Measurements from ENCODE around the gene LRRC8B. TPM values are rescaled to one million over a fixed set of nuclear protein-coding genes. Genes with fewer than 3 reads are reported as not detected.

The LRRC8B gene
- total and polyA plus RNA-seq, 4 experiments from 2014 or later: 15.0 to 18.1 (median 16.8) TPM

DNA sequence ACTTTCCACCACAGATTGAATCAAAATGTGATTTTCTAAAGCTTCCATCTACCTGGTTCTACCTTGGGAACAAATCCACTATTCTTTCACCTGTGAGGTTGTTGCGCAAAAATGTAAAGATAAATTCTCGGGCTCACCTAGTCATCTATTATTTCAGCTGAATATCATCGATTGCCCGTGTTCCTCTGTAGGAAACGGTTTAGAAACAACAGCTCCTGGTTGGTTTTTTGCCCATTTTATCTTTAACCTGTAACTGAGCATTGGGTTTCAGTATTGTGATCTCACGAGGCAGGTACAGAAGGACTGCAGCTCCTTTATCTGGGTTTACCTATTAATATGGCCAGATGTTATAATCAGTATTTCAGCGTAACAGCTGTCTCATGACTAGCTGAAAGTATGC lies 55.4 kb downstream of the LRRC8B start:
- ChIA-PET POLR2A (ENCODE audit: partially characterized antibody) (interaction anchor here (1.2 to 3.3 kb wide), 3 partner anchors 32 to 183 kb away, joined by 3 to 19 read pairs (median 3); no protein-coding TSS in a partner anchor), CTCF (ENCODE audit: partially characterized antibody) (interaction anchor here (0.7 to 8.3 kb wide), 13 partner anchors 11 to 183 kb away, joined by 3 to 71 read pairs (median 4); no protein-coding TSS in a partner anchor)
- Mint-ChIP-seq H3K27me3 (no peaks in the 10 kb centered on the region), H3K27ac (peak overlapping the region in 1 of 7 donors; percentile 35), H3K36me3 (peaks cover 65% of the 10 kb centered on the region in 2 donors), H3K4me3 (no peak overlapping the region), H3K9me3 (no peaks in the 10 kb centered on the region), H3K4me1 (peaks cover 0 to 7% (median 3%) of the 10 kb centered on the region in 4 donors)
- Histone ChIP-seq H3K9me3 (ENCODE audit: control insufficient read depth in 1 of 2, low read length in 2 of 2) (no peaks in the 10 kb centered on the region), H3K36me3 (ENCODE audit: insufficient read depth, low read length) (peaks cover 22% of the 10 kb centered on the region), H3K27ac (ENCODE audit: low read depth, low read length) (no peak overlapping the region), H3K4me1 (ENCODE audit: insufficient read depth, low read length) (no peaks in the 10 kb centered on the region), H3K27me3 (ENCODE audit: insufficient read depth, low read length) (no peaks in the 10 kb centered on the region), H3K4me3 (ENCODE audit: low read length in 2 of 2) (no peak overlapping the region)
- intact Hi-C loops (cut with micrococcal nuclease): loop anchor here (5.0 kb wide), 1 partner anchor 33 kb away; no protein-coding TSS in a partner anchor
- no peak for DNase-seq

DNA sequence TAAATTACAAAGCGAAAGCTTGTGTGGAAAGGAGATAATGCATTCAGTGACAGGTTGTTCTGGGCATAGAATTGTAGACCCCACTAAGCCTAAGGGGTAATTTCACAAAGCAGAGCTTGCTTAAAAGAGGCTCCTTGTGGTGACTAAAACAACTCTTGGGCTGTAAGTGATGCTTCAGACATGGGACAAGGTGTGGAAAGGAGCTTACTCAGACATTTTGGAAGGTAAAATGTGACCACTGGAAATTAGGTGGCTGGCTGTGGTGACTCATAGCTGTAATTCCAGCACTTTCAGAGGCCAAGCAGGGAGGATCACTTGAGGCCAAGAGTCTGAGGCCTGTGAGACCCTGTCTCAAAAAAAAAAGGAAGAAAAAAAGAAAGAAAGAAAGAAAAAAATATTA lies 57.2 kb downstream of the LRRC8B start:
- Histone ChIP-seq H3K27ac (ENCODE audit: low read depth, low read length) (no peak overlapping the region), H3K4me3 (ENCODE audit: low read length in 2 of 2) (no peak overlapping the region), H3K36me3 (ENCODE audit: insufficient read depth, low read length) (peaks cover 22% of the 10 kb centered on the region), H3K9me3 (ENCODE audit: control insufficient read depth in 1 of 2, low read length in 2 of 2) (no peaks in the 10 kb centered on the region), H3K27me3 (ENCODE audit: insufficient read depth, low read length) (no peaks in the 10 kb centered on the region), H3K4me1 (ENCODE audit: insufficient read depth, low read length) (no peaks in the 10 kb centered on the region)
- peaks cover 65 to 66% of the 10 kb centered on the region in 2 donors for H3K36me3 Mint-ChIP-seq
- H3K9me3 Mint-ChIP-seq: no peaks in the 10 kb centered on the region
- peak overlapping the region in 3 of 7 donors; percentile 30 to 42 (median 35) for H3K27ac Mint-ChIP-seq
- ChIA-PET POLR2A (ENCODE audit: partially characterized antibody) (interaction anchor here (0.9 to 3.3 kb wide), 7 partner anchors 11 to 181 kb away, joined by 3 to 19 read pairs (median 5); no protein-coding TSS in a partner anchor), CTCF (ENCODE audit: partially characterized antibody) (interaction anchor here (0.8 to 8.3 kb wide), 12 partner anchors 11 to 181 kb away, joined by 3 to 71 read pairs (median 6); no protein-coding TSS in a partner anchor)
- intact Hi-C loops (cut with micrococcal nuclease): loop anchor here (1.0 to 5.0 kb wide), 3 partner anchors 35 to 181 kb away; no protein-coding TSS in a partner anchor
- H3K4me1 Mint-ChIP-seq: peaks cover 0 to 7% (median 3%) of the 10 kb centered on the region in 4 donors
- no peak for DNase-seq
- no peak overlapping the region for H3K4me3 Mint-ChIP-seq
- H3K27me3 Mint-ChIP-seq: no peaks in the 10 kb centered on the region

DNA sequence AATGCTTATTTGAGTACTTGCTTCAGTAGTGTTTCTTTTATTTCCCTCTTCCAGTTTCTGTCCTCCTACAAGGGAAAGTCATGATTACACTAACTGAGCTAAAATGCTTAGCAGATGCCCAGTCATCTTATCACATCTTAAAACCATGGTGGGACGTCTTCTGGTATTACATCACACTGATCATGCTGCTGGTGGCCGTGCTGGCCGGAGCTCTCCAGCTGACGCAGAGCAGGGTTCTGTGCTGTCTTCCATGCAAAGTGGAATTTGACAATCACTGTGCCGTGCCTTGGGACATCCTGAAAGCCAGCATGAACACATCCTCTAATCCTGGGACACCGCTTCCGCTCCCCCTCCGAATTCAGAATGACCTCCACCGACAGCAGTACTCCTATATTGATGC lies 57.9 kb downstream of the LRRC8B start:
- Histone ChIP-seq H3K9me3 (ENCODE audit: control insufficient read depth in 1 of 2, low read length in 2 of 2) (no peaks in the 10 kb centered on the region), H3K4me3 (ENCODE audit: low read length in 2 of 2) (no peak overlapping the region), H3K27me3 (ENCODE audit: insufficient read depth, low read length) (no peaks in the 10 kb centered on the region), H3K36me3 (ENCODE audit: insufficient read depth, low read length) (peaks cover 22% of the 10 kb centered on the region), H3K4me1 (ENCODE audit: insufficient read depth, low read length) (no peaks in the 10 kb centered on the region), H3K27ac (ENCODE audit: low read depth, low read length) (no peak overlapping the region)
- intact Hi-C loops (cut with micrococcal nuclease): loop anchor here (5.0 kb wide), 1 partner anchor 35 kb away; no protein-coding TSS in a partner anchor
- peaks cover 0 to 7% (median 3%) of the 10 kb centered on the region in 4 donors for H3K4me1 Mint-ChIP-seq
- H3K27me3 Mint-ChIP-seq: no peaks in the 10 kb centered on the region
- DNase-seq: no peak
- H3K9me3 Mint-ChIP-seq: no peaks in the 10 kb centered on the region
- H3K27ac Mint-ChIP-seq: no peak overlapping the region
- POLR2A ChIA-PET (ENCODE audit: partially characterized antibody): interaction anchor here (1.5 to 3.3 kb wide), 2 partner anchors 24 to 180 kb away, joined by 5 to 19 read pairs; no protein-coding TSS in a partner anchor
- H3K4me3 Mint-ChIP-seq: no peak overlapping the region
- peaks cover 65 to 66% of the 10 kb centered on the region in 2 donors for H3K36me3 Mint-ChIP-seq
- CTCF ChIA-PET (ENCODE audit: partially characterized antibody): interaction anchor here (1.8 to 8.3 kb wide), 8 partner anchors 10 to 180 kb away, joined by 5 to 71 read pairs (median 10); no protein-coding TSS in a partner anchor

DNA sequence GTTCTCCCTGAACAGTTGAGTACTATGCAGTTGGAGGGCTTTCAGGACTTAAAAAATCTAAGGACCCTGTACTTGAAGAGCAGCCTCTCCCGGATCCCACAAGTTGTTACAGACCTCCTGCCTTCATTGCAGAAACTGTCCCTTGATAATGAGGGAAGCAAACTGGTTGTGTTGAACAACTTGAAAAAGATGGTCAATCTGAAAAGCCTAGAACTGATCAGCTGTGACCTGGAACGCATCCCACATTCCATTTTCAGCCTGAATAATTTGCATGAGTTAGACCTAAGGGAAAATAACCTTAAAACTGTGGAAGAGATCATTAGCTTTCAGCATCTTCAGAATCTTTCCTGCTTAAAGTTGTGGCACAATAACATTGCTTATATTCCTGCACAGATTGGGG lies 59.6 kb downstream of the LRRC8B start:
- peaks cover 10 to 15% (median 11%) of the 10 kb centered on the region in 4 donors for H3K4me1 Mint-ChIP-seq
- Histone ChIP-seq H3K27ac (ENCODE audit: low read depth, low read length) (no peak overlapping the region), H3K4me3 (ENCODE audit: low read length in 2 of 2) (no peak overlapping the region), H3K4me1 (ENCODE audit: insufficient read depth, low read length) (no peaks in the 10 kb centered on the region), H3K9me3 (ENCODE audit: control insufficient read depth in 1 of 2, low read length in 2 of 2) (no peaks in the 10 kb centered on the region), H3K27me3 (ENCODE audit: insufficient read depth, low read length) (no peaks in the 10 kb centered on the region), H3K36me3 (ENCODE audit: insufficient read depth, low read length) (peaks cover 19% of the 10 kb centered on the region)
- H3K27ac Mint-ChIP-seq: peak overlapping the region in 1 of 7 donors; percentile 25
- no peaks in the 10 kb centered on the region for H3K27me3 Mint-ChIP-seq
- no peak overlapping the region for H3K4me3 Mint-ChIP-seq
- peaks cover 63 to 68% of the 10 kb centered on the region in 2 donors for H3K36me3 Mint-ChIP-seq
- CTCF ChIA-PET (ENCODE audit: partially characterized antibody): interaction anchor here (1.2 to 1.8 kb wide), 3 partner anchors 32 to 179 kb away, joined by 3 to 6 read pairs (median 4); no protein-coding TSS in a partner anchor
- intact Hi-C loops (cut with micrococcal nuclease): loop anchor here (5.0 kb wide), 1 partner anchor 37 kb away; no protein-coding TSS in a partner anchor
- no peak for DNase-seq
- POLR2A ChIA-PET (ENCODE audit: partially characterized antibody): interaction anchor here (0.7 to 1.3 kb wide), 2 partner anchors 24 to 26 kb away, joined by 3 to 5 read pairs; no protein-coding TSS in a partner anchor
- H3K9me3 Mint-ChIP-seq: no peaks in the 10 kb centered on the region

DNA sequence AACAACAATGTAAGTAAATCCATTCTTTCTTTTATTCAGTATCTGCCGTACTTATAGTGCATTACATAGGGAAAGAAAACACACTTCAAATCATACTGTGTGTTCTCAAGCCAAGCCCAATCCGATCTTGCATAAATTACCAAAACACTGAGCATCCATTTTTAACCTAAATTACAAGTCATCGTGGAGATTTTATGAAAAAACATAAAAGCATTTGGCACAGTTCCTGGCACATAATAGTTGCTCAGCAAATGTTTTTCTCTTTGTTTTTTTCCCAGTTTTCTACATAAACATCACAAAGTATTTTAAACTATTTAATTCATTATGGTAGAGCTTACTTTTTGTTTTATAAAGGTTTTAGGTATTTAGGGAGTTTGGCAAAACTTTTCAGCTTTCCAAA lies 60.2 kb downstream of the LRRC8B start:
- Histone ChIP-seq H3K4me3 (ENCODE audit: low read length in 2 of 2) (no peak overlapping the region), H3K4me1 (ENCODE audit: insufficient read depth, low read length) (no peaks in the 10 kb centered on the region), H3K9me3 (ENCODE audit: control insufficient read depth in 1 of 2, low read length in 2 of 2) (no peaks in the 10 kb centered on the region), H3K36me3 (ENCODE audit: insufficient read depth, low read length) (peaks cover 16% of the 10 kb centered on the region), H3K27ac (ENCODE audit: low read depth, low read length) (no peak overlapping the region), H3K27me3 (ENCODE audit: insufficient read depth, low read length) (no peaks in the 10 kb centered on the region)
- Mint-ChIP-seq H3K4me1 (peaks cover 14 to 18% (median 17%) of the 10 kb centered on the region in 4 donors), H3K9me3 (no peaks in the 10 kb centered on the region), H3K27me3 (no peaks in the 10 kb centered on the region), H3K27ac (no peak overlapping the region), H3K4me3 (no peak overlapping the region), H3K36me3 (peaks cover 62 to 65% of the 10 kb centered on the region in 2 donors)
- intact Hi-C loops (cut with micrococcal nuclease): loop anchor here (5.0 kb wide), 1 partner anchor 37 kb away; no protein-coding TSS in a partner anchor
- ChIA-PET CTCF (ENCODE audit: partially characterized antibody) (interaction anchor here (0.9 to 1.8 kb wide), 5 partner anchors 19 to 178 kb away, joined by 3 to 6 read pairs (median 3); no protein-coding TSS in a partner anchor), POLR2A (ENCODE audit: partially characterized antibody) (interaction anchor here (0.8 to 1.3 kb wide), 3 partner anchors 9 to 25 kb away, joined by 3 to 5 read pairs (median 4); no protein-coding TSS in a partner anchor)
- no peak for DNase-seq

DNA sequence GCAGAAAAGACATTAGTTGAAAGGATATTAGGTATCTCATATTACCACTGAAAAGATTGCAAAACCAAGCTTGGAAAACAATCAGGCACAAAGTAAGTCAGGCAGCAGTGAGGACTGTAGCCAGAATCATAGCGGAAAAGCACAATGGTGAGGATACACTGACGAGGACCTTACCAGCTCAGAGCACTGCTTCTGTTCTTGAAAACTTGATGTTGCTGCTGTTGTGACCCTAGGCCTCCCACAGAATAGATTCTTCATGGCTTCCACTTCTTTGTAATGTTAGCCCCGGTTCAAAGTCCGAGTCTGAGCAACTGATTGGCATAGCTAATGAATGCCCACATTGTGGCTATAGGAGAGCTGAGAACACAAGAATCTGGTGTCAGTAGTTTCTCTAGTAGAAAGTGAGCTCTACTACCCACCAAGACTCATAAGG lies 63.1 kb downstream of the LRRC8B start:
- Histone ChIP-seq H3K36me3 (ENCODE audit: insufficient read depth, low read length) (peaks cover 6% of the 10 kb centered on the region), H3K9me3 (ENCODE audit: control insufficient read depth in 1 of 2, low read length in 2 of 2) (no peaks in the 10 kb centered on the region), H3K4me3 (ENCODE audit: low read length in 2 of 2) (no peak overlapping the region), H3K27ac (ENCODE audit: low read depth, low read length) (no peak overlapping the region), H3K27me3 (ENCODE audit: insufficient read depth, low read length) (no peaks in the 10 kb centered on the region), H3K4me1 (ENCODE audit: insufficient read depth, low read length) (peaks cover 13% of the 10 kb centered on the region)
- no peak overlapping the region for H3K27ac Mint-ChIP-seq
- peaks cover 28 to 35% (median 30%) of the 10 kb centered on the region in 4 donors for H3K4me1 Mint-ChIP-seq
- no peak for DNase-seq
- H3K9me3 Mint-ChIP-seq: no peaks in the 10 kb centered on the region
- no peaks in the 10 kb centered on the region for H3K27me3 Mint-ChIP-seq
- ChIA-PET POLR2A (ENCODE audit: partially characterized antibody) (no interaction called here), CTCF (ENCODE audit: partially characterized antibody) (interaction anchor here (1.2 to 1.4 kb wide), 3 partner anchors 11 to 175 kb away, joined by 3 to 6 read pairs (median 5); no protein-coding TSS in a partner anchor)
- intact Hi-C loops (cut with micrococcal nuclease): no loop called here
- no peak overlapping the region for H3K4me3 Mint-ChIP-seq
- peaks cover 38 to 41% of the 10 kb centered on the region in 2 donors for H3K36me3 Mint-ChIP-seq

DNA sequence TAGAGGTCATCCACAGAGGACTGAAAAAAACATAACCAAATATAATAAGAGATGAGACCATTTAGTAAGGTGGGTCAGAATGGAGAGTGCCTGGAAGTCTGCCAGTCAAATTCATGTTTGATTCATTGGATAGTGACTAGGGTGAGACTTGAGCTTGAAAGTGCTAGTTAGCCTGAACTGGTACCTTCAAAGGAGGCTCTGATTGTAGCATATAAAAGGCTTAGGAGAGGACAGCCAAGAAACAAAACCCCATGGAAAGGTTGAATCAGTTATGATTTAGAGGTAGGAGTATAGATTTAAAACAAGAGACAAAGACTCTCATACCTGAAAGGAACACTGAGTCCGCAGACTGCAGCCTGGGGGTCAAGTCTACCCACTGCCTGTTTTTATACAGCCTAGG lies 63.9 kb downstream of the LRRC8B start:
- Mint-ChIP-seq H3K36me3 (peaks cover 33 to 36% of the 10 kb centered on the region in 2 donors), H3K27ac (peak overlapping the region in 2 of 7 donors; percentile 11 to 42), H3K9me3 (no peaks in the 10 kb centered on the region), H3K4me3 (no peak overlapping the region), H3K4me1 (peaks cover 32 to 41% (median 34%) of the 10 kb centered on the region in 4 donors), H3K27me3 (no peaks in the 10 kb centered on the region)
- no peaks in the 10 kb centered on the region for H3K27me3 ChIP-seq (ENCODE audit: insufficient read depth, low read length)
- no peak overlapping the region for H3K4me3 ChIP-seq (ENCODE audit: low read length in 2 of 2)
- H3K9me3 ChIP-seq (ENCODE audit: control insufficient read depth in 1 of 2, low read length in 2 of 2): no peaks in the 10 kb centered on the region
- CTCF ChIA-PET (ENCODE audit: partially characterized antibody): interaction anchor here (1.4 kb wide), 1 partner anchor 10 kb away, joined by 5 read pairs; no protein-coding TSS in a partner anchor
- POLR2A ChIA-PET (ENCODE audit: partially characterized antibody): no interaction called here
- no peaks in the 10 kb centered on the region for H3K36me3 ChIP-seq (ENCODE audit: insufficient read depth, low read length)
- intact Hi-C loops (cut with micrococcal nuclease): no loop called here
- H3K4me1 ChIP-seq (ENCODE audit: insufficient read depth, low read length): peaks cover 16% of the 10 kb centered on the region
- no peak overlapping the region for H3K27ac ChIP-seq (ENCODE audit: low read depth, low read length)
- DNase-seq: no peak
